ENCODE results near the gene PLD4.

Gene PLD4

GRCh38 chr14:104912053-104912452, 12.6 kb upstream of the PLD4 start:
- TF ChIP-seq ISL1 (CRISPR knock-in tag; IDR thresholded peaks at IDR 0.05) (no peak), TSHZ2 (CRISPR knock-in tag; IDR thresholded peaks at IDR 0.05) (no peak), TCF4 (CRISPR knock-in tag; IDR thresholded peaks at IDR 0.05; ENCODE audit: borderline replicate concordance) (no peak), ZNF70 (CRISPR knock-in tag; IDR thresholded peaks at IDR 0.05) (no peak), ZNF565 (CRISPR knock-in tag; conservative IDR thresholded peaks at IDR 0.05; ENCODE audit: low read depth) (no peak), RARB (CRISPR knock-in tag; IDR thresholded peaks at IDR 0.05) (no peak), ZFP3 (CRISPR knock-in tag; IDR thresholded peaks at IDR 0.05) (no peak), OSR1 (CRISPR knock-in tag; IDR thresholded peaks at IDR 0.05) (no peak), CREB5 (CRISPR knock-in tag; IDR thresholded peaks at IDR 0.05; ENCODE audit: low read depth) (no peak), PATZ1 (CRISPR knock-in tag; IDR thresholded peaks at IDR 0.05; ENCODE audit: borderline replicate concordance) (no peak), ARNTL (CRISPR knock-in tag; IDR thresholded peaks at IDR 0.05; ENCODE audit: borderline replicate concordance, low read depth) (no peak), GLIS3 (CRISPR knock-in tag; IDR thresholded peaks at IDR 0.05) (no peak), PPARA (CRISPR knock-in tag; IDR thresholded peaks at IDR 0.05; ENCODE audit: borderline replicate concordance) (no peak)
- no peak for ATAC-seq

- TF ChIP-seq GLIS3 (CRISPR knock-in tag; IDR thresholded peaks at IDR 0.05) (no peak), TOX (CRISPR knock-in tag; IDR thresholded peaks at IDR 0.05; ENCODE audit: borderline replicate concordance) (no peak), CSRNP3 (CRISPR knock-in tag; IDR thresholded peaks at IDR 0.05) (no peak), ESRRG (CRISPR knock-in tag; IDR thresholded peaks at IDR 0.05) (no peak), PPARA (CRISPR knock-in tag; IDR thresholded peaks at IDR 0.05; ENCODE audit: borderline replicate concordance) (no peak), ZC3H10 (CRISPR knock-in tag; IDR thresholded peaks at IDR 0.05) (no peak), RARB (CRISPR knock-in tag; IDR thresholded peaks at IDR 0.05) (no peak), TCF4 (CRISPR knock-in tag; IDR thresholded peaks at IDR 0.05; ENCODE audit: borderline replicate concordance) (no peak), ZNF565 (CRISPR knock-in tag; conservative IDR thresholded peaks at IDR 0.05; ENCODE audit: low read depth) (no peak), OSR1 (CRISPR knock-in tag; IDR thresholded peaks at IDR 0.05) (no peak), ZNF8 (CRISPR knock-in tag; IDR thresholded peaks at IDR 0.05) (no peak), TSHZ2 (CRISPR knock-in tag; IDR thresholded peaks at IDR 0.05) (no peak), PATZ1 (CRISPR knock-in tag; IDR thresholded peaks at IDR 0.05; ENCODE audit: borderline replicate concordance) (no peak), BACH2 (CRISPR knock-in tag; IDR thresholded peaks at IDR 0.05; ENCODE audit: borderline replicate concordance) (no peak), CREB5 (CRISPR knock-in tag; IDR thresholded peaks at IDR 0.05; ENCODE audit: low read depth) (no peak)
- no peak for ATAC-seq
These were observed 11.2 kb upstream of the PLD4 start for GRCh38 chr14:104913435-104913834.
